SK-N-SH (cell line): ENCODE measurements around the gene FUT7. TPM values are rescaled to one million over a fixed set of nuclear protein-coding genes. Genes with fewer than 3 reads are reported as not detected.

Experiments used
- CTCF ChIA-PET: fragments of 300-600, 350-600 bp; formaldehyde crosslinking; extraction: SDS; loops from one replicate; lab custom pipeline; 2021; lab: Yijun Ruan, JAX
- POLR2A ChIA-PET: fragments of 350-600 bp; sonication (Branson Sonifier 250); formaldehyde crosslinking; extraction: SDS; loops from one replicate; lab custom pipeline; 2020; ENCODE audit warnings: antibody characterized with exemption, inconsistent platforms; lab: Yijun Ruan, JAX
- DNase-seq: peaks from one replicate; pipeline ENCODE4 v3.0.0; 2012
- H2AFZ ChIP-seq: fragments of 200-600 bp; sonication (generic); 2 replicates; pipeline ENCODE4 v1.8.1; 2016; ENCODE audit warnings: antibody characterized with exemption, mild to moderate bottlenecking, low read depth
- H3F3A ChIP-seq: fragments of 200-600 bp; sonication (generic); replicated peaks from 2 replicates; pipeline ENCODE3; 2016; ENCODE audit warnings: antibody characterized with exemption, mild to moderate bottlenecking; ENCODE audit not compliant: insufficient read depth
- H3K27ac ChIP-seq, 2 experiments: fragments of 200-500 bp in 1 of 2; fragments of 200-600 bp in 1 of 2; sonication (Bioruptor generic) in 1 of 2; sonication (generic), shearing (Covaris generic) in 1 of 2; 2 replicates each; pipeline versions ENCODE4 v1.5.1 to v1.6.1; 2014 to 2016; ENCODE audit warnings: low read depth in 2 of 2, inconsistent platforms in 1 of 2, low read length in 1 of 2, mild to moderate bottlenecking in 1 of 2, mixed read lengths in 1 of 2
- H3K27me3 ChIP-seq: fragments of 200-600 bp; sonication (generic), shearing (Covaris generic); 2 replicates; pipeline ENCODE4 v1.6.1; 2016; ENCODE audit warnings: mixed run types; ENCODE audit not compliant: insufficient read depth
- H3K36me3 ChIP-seq, 2 experiments: fragments of 200-500 bp in 1 of 2; fragments of 200-600 bp in 1 of 2; sonication (Bioruptor generic) in 1 of 2; sonication (generic) in 1 of 2; replicated peaks in 1 of 2; 2 replicates each; pipeline versions ENCODE3 to v1.5.1; 2014 to 2016; ENCODE audit warnings: low read length in 1 of 2, mild to moderate bottlenecking in 1 of 2; ENCODE audit not compliant: insufficient read depth in 2 of 2, control insufficient read depth in 1 of 2
- H3K4me1 ChIP-seq, 2 experiments: fragments of 200-500 bp in 1 of 2; fragments of 200-600 bp in 1 of 2; sonication (Bioruptor generic) in 1 of 2; sonication (generic), shearing (Covaris generic) in 1 of 2; 2 replicates each; pipeline versions ENCODE4 v1.5.1 to v1.6.1; 2014 to 2016; ENCODE audit warnings: low read depth in 1 of 2, low read length in 1 of 2, mixed run types in 1 of 2; ENCODE audit not compliant: insufficient read depth in 2 of 2, control insufficient read depth in 1 of 2
- H3K4me2 ChIP-seq: fragments of 200-600 bp; sonication (generic), shearing (Covaris generic); 2 replicates; pipeline ENCODE4 v1.6.1; 2017; ENCODE audit warnings: mixed run types
- H3K4me3 ChIP-seq, 2 experiments: fragments of 200-500 bp in 1 of 2; fragments of 200-600 bp in 1 of 2; sonication (Bioruptor generic) in 1 of 2; sonication (generic), shearing (Covaris generic) in 1 of 2; 2 replicates each; pipeline versions ENCODE4 v1.5.1 to v1.8.1; 2014 to 2016; ENCODE audit warnings: low read depth in 2 of 2, inconsistent platforms in 1 of 2, low read length in 1 of 2, mild to moderate bottlenecking in 1 of 2, mixed read lengths in 1 of 2, moderate library complexity in 1 of 2
- H3K79me2 ChIP-seq: fragments of 200-600 bp; sonication (generic); 2 replicates; pipeline ENCODE4 v1.8.1; 2017; ENCODE audit warnings: mild to moderate bottlenecking; ENCODE audit not compliant: insufficient read depth
- H3K9ac ChIP-seq: fragments of 200-600 bp; sonication (generic); 2 replicates; pipeline ENCODE4 v1.6.1; 2017; ENCODE audit warnings: mixed run types
- H3K9me2 ChIP-seq: fragments of 200-600 bp; sonication (generic); 2 replicates; pipeline ENCODE4 v1.6.1; 2017; ENCODE audit warnings: mixed run types
- H3K9me3 ChIP-seq: fragments of 200-600 bp; sonication (generic); 2 replicates; pipeline ENCODE4 v1.6.1; 2017; ENCODE audit warnings: mixed run types, mild to moderate bottlenecking, moderate library complexity
- H4K20me1 ChIP-seq: fragments of 200-600 bp; sonication (generic); 2 replicates; pipeline ENCODE4 v1.6.1; 2017; ENCODE audit warnings: mild to moderate bottlenecking, mixed run types; ENCODE audit not compliant: insufficient read depth
- ELF1 ChIP-seq: IDR thresholded peaks from 2 replicates; pipeline ENCODE4 v1.4.0; 2012
- EP300 ChIP-seq, 2 experiments: IDR thresholded peaks; 2 replicates each; pipeline versions ENCODE4 v1.4.0 to v1.6.1; 2012; ENCODE audit warnings: borderline replicate concordance in 1 of 2, low read depth in 1 of 2, low read length in 1 of 2
- FOXJ3 ChIP-seq: sonication (generic); formaldehyde crosslinking; IDR thresholded peaks from 2 replicates; pipeline ENCODE4 v1.5.1; 2020; ENCODE audit warnings: mild to moderate bottlenecking, missing genetic modification reagents
- GATA2 ChIP-seq: sonication (generic); formaldehyde crosslinking; IDR thresholded peaks from 2 replicates; pipeline ENCODE4 v1.5.0; 2020; ENCODE audit warnings: mild to moderate bottlenecking, missing genetic modification reagents
- MEF2A ChIP-seq: IDR thresholded peaks from 2 replicates; pipeline ENCODE4 v1.4.0; 2012; ENCODE audit warnings: low read depth, borderline replicate concordance
- REST ChIP-seq: IDR thresholded peaks from 2 replicates; pipeline ENCODE4 v1.6.1; 2012; ENCODE audit warnings: mild to moderate bottlenecking, low read depth, low read length, moderate library complexity
- RFX5 ChIP-seq: IDR thresholded peaks from 2 replicates; pipeline ENCODE4 v1.6.1; 2012; ENCODE audit warnings: mild to moderate bottlenecking, improper control_type of control experiment, low read length
- RXRA ChIP-seq: IDR thresholded peaks from 2 replicates; pipeline ENCODE4 v1.4.0; 2012; ENCODE audit warnings: low read depth, mild to moderate bottlenecking, borderline replicate concordance
- SIN3A ChIP-seq: IDR thresholded peaks from 2 replicates; pipeline ENCODE4 v1.6.1; 2012; ENCODE audit warnings: low read depth, mild to moderate bottlenecking, low read length, moderate library complexity, borderline replicate concordance
- SMC3 ChIP-seq: IDR thresholded peaks from 2 replicates; pipeline ENCODE4 v1.6.1; 2012; ENCODE audit warnings: low read depth, low read length, improper control_type of control experiment
- WGBS: methylation state at CpG from one replicate; pipeline ENCODE4 v1.1.6; 2017; ENCODE audit warnings: low lambda C conversion rate; 5-methylcytosine and 5-hydroxymethylcytosine counted together
- polyA plus RNA-seq, 3 experiments: library from polyadenylated mRNA; depleted of rRNA; stranded (reverse); fragments of >200 nt; gene quantifications; 2 replicates each; pipeline ENCODE4 v1.2.3, GENCODE V29; 2012
- TF ChIP-seq, protein P1 (sequence below): fragments of 150-350 bp; IDR thresholded peaks from 2 replicates; pipeline ENCODE4 v1.6.1; 2017; ENCODE audit warnings: antibody characterized with exemption, low read length, low read depth, borderline replicate concordance
- TF ChIP-seq, protein P2 (sequence below): IDR thresholded peaks from 2 replicates; pipeline ENCODE4; 2012

The FUT7 gene
- polyA plus RNA-seq, 1 of the 3 experiments (the other 2 are of a cell fraction) = not detected

DNA sequence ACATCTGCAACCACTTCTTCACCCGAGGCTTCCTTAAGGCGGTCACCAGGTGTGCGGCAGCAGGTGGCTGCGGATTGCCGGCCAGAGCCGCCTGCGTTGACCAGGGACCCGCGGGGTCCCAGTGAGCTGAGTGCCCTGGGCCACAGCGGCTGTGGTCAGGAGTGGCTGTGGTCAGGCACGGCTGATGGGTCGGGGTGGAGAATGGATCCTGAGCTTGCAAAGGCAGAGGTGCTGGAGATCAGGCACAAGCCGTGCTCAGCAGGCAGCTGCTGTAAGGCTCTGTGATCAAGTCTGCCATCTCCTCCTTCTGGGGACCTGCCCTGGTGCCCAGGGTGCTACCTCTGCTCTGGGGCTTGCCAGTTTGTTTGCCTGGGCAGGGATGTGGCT, 47.5 kb upstream of the FUT7 start:
- no peaks in the 10 kb centered on the region for H3K27me3 ChIP-seq
- no peak overlapping the region for H2AFZ ChIP-seq
- H3K4me2 ChIP-seq = no peak overlapping the region
- POLR2A ChIA-PET = interaction anchor here (0.6 to 0.7 kb wide), 2 partner anchors 9 to 53 kb away, joined by 3 read pairs; partner anchors contain the start of gene SAPCD2
- peaks cover 23% of the 10 kb centered on the region for H3F3A ChIP-seq
- H3K4me1 ChIP-seq = peaks cover 8 to 9% of the 10 kb centered on the region in 2 experiments; a peak in 2 of 4 replicates
- WGBS = 86% methylated on average over 10 of the region's 13 CpGs
- no peaks in the 10 kb centered on the region for H4K20me1 ChIP-seq
- peaks cover 3 to 8% of the 10 kb centered on the region in 2 experiments for H3K36me3 ChIP-seq
- TF ChIP-seq MEF2A (no peak), SIN3A (no peak), REST (no peak), FOXJ3 (CRISPR knock-in tag) (no peak), ELF1 (no peak), EP300 (IDR thresholded peaks at IDR 0.05; ENCODE audit: borderline replicate concordance in 1 of 2, low read depth in 1 of 2, low read length in 1 of 2) (no peak), RFX5 (no peak), RXRA (no peak), GATA2 (no peak), SMC3 (no peak)
- TF ChIP-seq, protein P1, sequence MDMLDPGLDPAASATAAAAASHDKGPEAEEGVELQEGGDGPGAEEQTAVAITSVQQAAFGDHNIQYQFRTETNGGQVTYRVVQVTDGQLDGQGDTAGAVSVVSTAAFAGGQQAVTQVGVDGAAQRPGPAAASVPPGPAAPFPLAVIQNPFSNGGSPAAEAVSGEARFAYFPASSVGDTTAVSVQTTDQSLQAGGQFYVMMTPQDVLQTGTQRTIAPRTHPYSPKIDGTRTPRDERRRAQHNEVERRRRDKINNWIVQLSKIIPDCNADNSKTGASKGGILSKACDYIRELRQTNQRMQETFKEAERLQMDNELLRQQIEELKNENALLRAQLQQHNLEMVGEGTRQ = no peak
- TF ChIP-seq, protein P2, sequence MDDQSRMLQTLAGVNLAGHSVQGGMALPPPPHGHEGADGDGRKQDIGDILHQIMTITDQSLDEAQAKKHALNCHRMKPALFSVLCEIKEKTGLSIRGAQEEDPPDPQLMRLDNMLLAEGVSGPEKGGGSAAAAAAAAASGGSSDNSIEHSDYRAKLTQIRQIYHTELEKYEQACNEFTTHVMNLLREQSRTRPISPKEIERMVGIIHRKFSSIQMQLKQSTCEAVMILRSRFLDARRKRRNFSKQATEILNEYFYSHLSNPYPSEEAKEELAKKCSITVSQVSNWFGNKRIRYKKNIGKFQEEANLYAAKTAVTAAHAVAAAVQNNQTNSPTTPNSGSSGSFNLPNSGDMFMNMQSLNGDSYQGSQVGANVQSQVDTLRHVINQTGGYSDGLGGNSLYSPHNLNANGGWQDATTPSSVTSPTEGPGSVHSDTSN = no peak
- TF ChIP-seq, all 33 proteins: peak for 0
- no peaks in the 10 kb centered on the region for H3K9me3 ChIP-seq
- H3K27ac ChIP-seq = no peak overlapping the region
- CTCF ChIA-PET = interaction anchor here (0.7 to 1.9 kb wide), 5 partner anchors 9 to 147 kb away, joined by 3 to 8 read pairs (median 5); partner anchors contain the start of genes NPDC1, RNF224 and SAPCD2
- H3K79me2 ChIP-seq = no peaks in the 10 kb centered on the region
- no peak overlapping the region for H3K4me3 ChIP-seq
- H3K9ac ChIP-seq = no peak overlapping the region
- H3K9me2 ChIP-seq = no peaks in the 10 kb centered on the region
- no peak for DNase-seq
